OCI-LY1 (cell line): ENCODE data around the gene PNPT1.

Experiments used
- EZH2 ChIP-seq: fragments of 200-600 bp; sonication (generic), shearing (Covaris generic); IDR thresholded peaks from 2 replicates; pipeline ENCODE4 v1.8.0; 2017; ENCODE audit warnings: borderline replicate concordance, mixed run types, mild to moderate bottlenecking, antibody characterized with exemption, low read length, moderate library complexity, mixed read lengths
- TF ChIP-seq, protein P1 (sequence below): fragments of 200-600 bp; sonication (generic), shearing (Covaris generic); IDR thresholded peaks from 2 replicates; pipeline ENCODE4 v1.5.1; 2017; ENCODE audit warnings: mild to moderate bottlenecking, antibody characterized with exemption, low read length, moderate library complexity, mixed read lengths

GRCh38 chr2:55705027-55705653 is 11.5 kb upstream of the PNPT1 start:
- TF ChIP-seq, protein P1, sequence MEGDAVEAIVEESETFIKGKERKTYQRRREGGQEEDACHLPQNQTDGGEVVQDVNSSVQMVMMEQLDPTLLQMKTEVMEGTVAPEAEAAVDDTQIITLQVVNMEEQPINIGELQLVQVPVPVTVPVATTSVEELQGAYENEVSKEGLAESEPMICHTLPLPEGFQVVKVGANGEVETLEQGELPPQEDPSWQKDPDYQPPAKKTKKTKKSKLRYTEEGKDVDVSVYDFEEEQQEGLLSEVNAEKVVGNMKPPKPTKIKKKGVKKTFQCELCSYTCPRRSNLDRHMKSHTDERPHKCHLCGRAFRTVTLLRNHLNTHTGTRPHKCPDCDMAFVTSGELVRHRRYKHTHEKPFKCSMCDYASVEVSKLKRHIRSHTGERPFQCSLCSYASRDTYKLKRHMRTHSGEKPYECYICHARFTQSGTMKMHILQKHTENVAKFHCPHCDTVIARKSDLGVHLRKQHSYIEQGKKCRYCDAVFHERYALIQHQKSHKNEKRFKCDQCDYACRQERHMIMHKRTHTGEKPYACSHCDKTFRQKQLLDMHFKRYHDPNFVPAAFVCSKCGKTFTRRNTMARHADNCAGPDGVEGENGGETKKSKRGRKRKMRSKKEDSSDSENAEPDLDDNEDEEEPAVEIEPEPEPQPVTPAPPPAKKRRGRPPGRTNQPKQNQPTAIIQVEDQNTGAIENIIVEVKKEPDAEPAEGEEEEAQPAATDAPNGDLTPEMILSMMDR, result no peak
- TF ChIP-seq EZH2, result no peak
